GM18508 (cell line): ENCODE results near the gene MRPL9.
"Not testable (repeated sequence)": the region's sequence is repeated elsewhere in the genome, so short reads cannot be mapped to it uniquely, and the experiment has no call there.

ENCODE experiments used
- ATAC-seq: cut with Tn5 transposase; IDR thresholded peaks from one replicate; pipeline ENCODE4 v1.9.1; 2021; ENCODE audit warnings: moderate number of reproducible peaks; ENCODE audit not compliant: insufficient read depth, unreplicated experiment

MRPL9 gene

GRCh38 chr1:151737026-151737425 is 26.3 kb downstream of the MRPL9 start:
- no peak for ATAC-seq

- not testable (repeated sequence) for ATAC-seq
Measured at GRCh38 chr1:151733995-151734394, 29.3 kb downstream of the MRPL9 start.

GRCh38 chr1:151733126-151733525 is 30.2 kb downstream of the MRPL9 start:
- ATAC-seq, result no peak

- no peak for ATAC-seq
Measured at GRCh38 chr1:151729966-151730291, 33.4 kb downstream of the MRPL9 start.

- ATAC-seq, result no peak
Measured at GRCh38 chr1:151729157-151729965, 33.9 kb downstream of the MRPL9 start.

GRCh38 chr1:151728151-151729054 is 34.9 kb downstream of the MRPL9 start:
- ATAC-seq, result no peak

GRCh38 chr1:151723726-151724370 is 39.4 kb downstream of the MRPL9 start:
- no peak for ATAC-seq

- ATAC-seq, result no peak
Measured at GRCh38 chr1:151721788-151722510, 41.3 kb downstream of the MRPL9 start.

GRCh38 chr1:151720974-151721787 is 42.1 kb downstream of the MRPL9 start, which contains the start of gene RIIAD1:
Gene RIIAD1 (plus strand): TSS chr1:151721522. CDS start chr1:151721537, 15 bp downstream.
- no peak for ATAC-seq

- ATAC-seq, result no peak
Measured at GRCh38 chr1:151720554-151720953, 42.7 kb downstream of the MRPL9 start.

GRCh38 chr1:151720125-151720524 is 43.2 kb downstream of the MRPL9 start:
- ATAC-seq, result no peak

- ATAC-seq, result no peak
Measured at GRCh38 chr1:151718666-151719065, 44.6 kb downstream of the MRPL9 start.

GRCh38 chr1:151718011-151718431 is 45.3 kb downstream of the MRPL9 start:
- no peak for ATAC-seq

- no peak for ATAC-seq
Measured at GRCh38 chr1:151716771-151717631, 46.3 kb downstream of the MRPL9 start, which contains the start of gene CELF3. Gene CELF3 (minus strand): TSS chr1:151716803. CDS start chr1:151716020, 783 bp downstream.

- no peak for ATAC-seq
Measured at GRCh38 chr1:151716405-151716762, 46.9 kb downstream of the MRPL9 start.

GRCh38 chr1:151715726-151716404 is 47.4 kb downstream of the MRPL9 start:
- ATAC-seq, result no peak

GRCh38 chr1:151714820-151715725 is 48.2 kb downstream of the MRPL9 start:
- ATAC-seq, result no peak
